SH-SY5Y (cell line): ENCODE data around the gene NF1.

ENCODE experiments used
- GATA2 ChIP-seq: IDR thresholded peaks from 2 replicates; pipeline ENCODE4 v1.6.1; 2011; ENCODE audit warnings: mild to moderate bottlenecking, low read depth, low read length
- GATA3 ChIP-seq: IDR thresholded peaks from 2 replicates; pipeline ENCODE4 v1.6.1; 2011; ENCODE audit warnings: low read depth, mild to moderate bottlenecking, low read length, moderate library complexity

- no peak for TF ChIP-seq GATA2
- TF ChIP-seq GATA3 = no peak
These were observed 302.6 kb downstream of the NF1 start for GRCh38 chr17:31397256-31397939.
